ENCODE measurements around the gene SELENON. TPM values are rescaled to one million over a fixed set of nuclear protein-coding genes. Genes with fewer than 3 reads are reported as not detected.

Gene SELENON
- total and polyA plus RNA-seq, 2 of the 8 experiments (the other 6 are each of a cell fraction or from before 2014, with no cell fraction given): 43.0 to 77.6 TPM

GRCh38 chr1:25803368-25803767 lies 3.4 kb downstream of the SELENON start (continued):
- no peak for TF ChIP-seq SAP30 (IDR thresholded peaks at IDR 0.05; ENCODE audit: insufficient read depth, insufficient replicate concordance, low read length)
- no peak for TF ChIP-seq ASH2L (IDR thresholded peaks at IDR 0.05; ENCODE audit: low read length)
- no peak for TF ChIP-seq CBX8 (IDR thresholded peaks at IDR 0.05; ENCODE audit: borderline replicate concordance, low read depth, low read length)

Measured in H1 (cell line).